GM18909 (cell line): ENCODE measurements around the gene ARID4B.

Experiments
- ATAC-seq: cut with Tn5 transposase; IDR thresholded peaks from one replicate; pipeline ENCODE4 v1.9.1; 2021; ENCODE audit warnings: mild to moderate bottlenecking; ENCODE audit not compliant: unreplicated experiment, poor library complexity

The ARID4B gene

DNA sequence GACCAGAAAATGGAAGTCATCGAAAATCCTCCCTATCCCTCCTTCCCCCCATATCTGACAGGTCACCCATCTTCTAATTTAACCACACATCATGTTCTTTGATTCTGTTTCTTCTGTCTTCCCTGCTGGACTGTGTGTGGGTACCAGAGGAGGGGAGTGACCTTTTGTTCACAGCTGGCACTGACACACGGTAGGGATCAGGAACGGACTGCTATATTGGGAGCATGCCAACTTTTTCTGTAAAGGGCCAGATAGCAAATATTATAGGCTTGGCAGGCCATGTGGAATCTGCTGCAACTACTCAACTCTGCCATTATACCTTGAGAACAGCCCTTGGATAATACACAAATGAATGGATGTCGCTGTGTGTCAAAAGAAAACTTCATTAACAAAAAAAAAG is 191.9 kb downstream of the ARID4B start:
- ATAC-seq, result no peak

DNA sequence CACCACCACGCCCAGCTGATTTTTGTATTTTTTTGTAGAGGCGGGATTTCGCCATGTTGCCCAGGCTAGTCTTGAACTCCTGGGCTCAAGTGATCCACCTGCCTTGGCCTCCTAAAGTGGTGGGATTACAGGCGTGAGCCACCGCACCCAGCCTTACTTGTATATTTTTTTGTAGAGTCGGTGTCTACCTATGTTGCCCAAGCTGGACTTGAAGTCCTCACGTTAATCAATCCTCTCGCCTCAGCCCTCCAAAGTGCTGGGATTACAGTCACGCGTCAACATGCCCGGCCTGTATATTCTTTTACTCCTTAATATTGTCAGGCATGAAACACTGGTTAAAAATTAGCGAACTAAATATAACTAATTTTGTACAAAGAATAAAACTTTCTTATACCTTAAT is 193.8 kb downstream of the ARID4B start:
- ATAC-seq, result no peak

DNA sequence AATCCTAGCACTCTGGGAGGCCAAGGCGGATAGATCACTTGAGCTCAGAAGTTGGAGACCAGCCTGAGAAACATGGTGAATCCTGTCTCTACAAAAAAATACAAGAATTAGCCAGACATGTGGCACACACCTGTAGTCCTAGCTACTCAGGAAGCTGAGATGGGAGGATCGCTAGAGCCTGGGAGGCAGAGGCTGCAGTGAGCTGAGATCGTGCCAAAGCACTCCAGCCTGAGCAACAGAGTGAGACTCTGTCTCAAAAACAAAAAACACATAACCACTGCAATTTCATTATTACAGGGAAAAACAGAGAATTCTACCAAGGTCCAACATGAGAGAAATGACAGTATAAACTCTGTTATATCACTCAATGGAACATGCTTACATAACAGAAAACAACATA is 194.9 kb downstream of the ARID4B start:
- ATAC-seq, result no peak

DNA sequence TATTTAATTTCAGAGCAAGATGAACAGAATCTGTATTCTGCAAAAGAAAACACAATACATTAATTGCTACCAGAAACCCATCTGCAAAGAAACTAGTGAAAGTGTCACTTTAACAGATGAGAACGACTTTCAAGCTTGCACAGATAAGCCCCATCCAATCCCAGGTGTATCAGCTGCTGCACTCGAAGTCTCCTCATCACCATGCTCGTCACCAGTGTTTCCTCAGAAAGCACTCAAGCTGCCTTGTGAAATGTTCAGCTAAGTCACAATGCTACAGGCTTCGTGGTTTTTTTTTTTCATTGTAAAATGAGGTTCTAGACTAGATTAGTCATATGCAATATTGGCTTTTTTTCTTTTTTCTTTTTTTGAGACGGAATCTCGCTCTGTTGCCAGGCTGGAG is 196.0 kb downstream of the ARID4B start:
- no peak for ATAC-seq

DNA sequence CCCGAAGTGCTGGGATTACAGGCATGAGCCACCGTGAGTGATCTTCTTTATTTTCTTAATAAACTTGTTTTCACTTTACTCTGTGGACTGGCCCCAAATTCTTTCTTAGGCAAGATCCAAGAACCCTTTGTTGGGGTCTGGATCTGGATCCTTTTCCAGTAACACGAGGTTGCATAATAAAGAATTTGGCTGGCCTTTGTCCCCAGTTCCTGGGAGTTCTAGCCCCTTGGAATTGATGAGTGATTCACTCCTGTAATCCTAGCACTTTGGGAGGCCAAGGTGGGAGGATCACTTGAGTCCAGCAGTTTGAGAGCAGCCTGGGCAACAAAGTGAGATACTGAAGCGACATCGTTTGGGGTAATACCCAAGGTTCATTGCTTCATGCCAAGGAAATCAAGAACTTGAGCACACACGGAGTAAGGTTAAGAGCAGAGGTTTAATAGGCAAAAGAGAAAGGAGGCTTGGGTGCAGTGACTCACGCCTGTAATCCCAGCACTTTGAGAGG is 197.2 kb downstream of the ARID4B start:
- no peak for ATAC-seq

DNA sequence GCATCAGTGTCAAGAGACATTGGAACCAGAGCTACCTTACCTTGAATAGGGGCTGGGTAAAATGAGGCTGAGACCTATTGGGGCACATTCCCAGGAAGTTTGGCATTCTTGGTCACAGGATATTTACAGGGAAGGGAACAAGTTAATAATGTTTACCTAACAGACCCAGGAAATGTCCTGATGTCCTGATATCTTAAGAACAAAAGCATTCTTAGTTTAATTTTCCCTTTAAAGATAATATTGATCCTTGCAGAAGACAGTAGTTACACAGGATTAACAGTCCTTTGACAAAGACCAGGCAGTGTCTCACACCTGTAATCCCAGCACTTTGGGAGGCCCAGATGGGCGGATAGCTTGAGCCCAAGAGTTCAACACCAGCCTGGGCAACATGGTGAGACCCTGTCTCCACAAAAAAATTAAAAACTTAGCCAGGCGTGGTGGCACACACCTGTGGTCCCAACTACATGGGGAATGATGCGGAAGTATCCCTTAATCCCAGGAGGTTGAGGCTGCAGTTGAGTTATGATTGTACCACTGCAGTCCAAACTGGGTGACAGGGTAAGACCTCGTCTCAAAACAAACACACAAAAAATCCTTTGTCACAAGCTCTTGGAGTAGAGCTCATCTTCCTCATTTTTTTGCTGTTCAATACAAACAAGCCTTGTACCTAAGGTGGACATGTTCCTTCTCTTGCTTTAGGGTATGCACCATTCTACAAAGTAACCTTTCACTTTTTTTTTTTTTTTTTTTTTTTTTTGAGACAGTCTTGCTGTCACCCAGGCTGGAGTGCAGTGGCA is 198.0 kb downstream of the ARID4B start:
- no peak for ATAC-seq

DNA sequence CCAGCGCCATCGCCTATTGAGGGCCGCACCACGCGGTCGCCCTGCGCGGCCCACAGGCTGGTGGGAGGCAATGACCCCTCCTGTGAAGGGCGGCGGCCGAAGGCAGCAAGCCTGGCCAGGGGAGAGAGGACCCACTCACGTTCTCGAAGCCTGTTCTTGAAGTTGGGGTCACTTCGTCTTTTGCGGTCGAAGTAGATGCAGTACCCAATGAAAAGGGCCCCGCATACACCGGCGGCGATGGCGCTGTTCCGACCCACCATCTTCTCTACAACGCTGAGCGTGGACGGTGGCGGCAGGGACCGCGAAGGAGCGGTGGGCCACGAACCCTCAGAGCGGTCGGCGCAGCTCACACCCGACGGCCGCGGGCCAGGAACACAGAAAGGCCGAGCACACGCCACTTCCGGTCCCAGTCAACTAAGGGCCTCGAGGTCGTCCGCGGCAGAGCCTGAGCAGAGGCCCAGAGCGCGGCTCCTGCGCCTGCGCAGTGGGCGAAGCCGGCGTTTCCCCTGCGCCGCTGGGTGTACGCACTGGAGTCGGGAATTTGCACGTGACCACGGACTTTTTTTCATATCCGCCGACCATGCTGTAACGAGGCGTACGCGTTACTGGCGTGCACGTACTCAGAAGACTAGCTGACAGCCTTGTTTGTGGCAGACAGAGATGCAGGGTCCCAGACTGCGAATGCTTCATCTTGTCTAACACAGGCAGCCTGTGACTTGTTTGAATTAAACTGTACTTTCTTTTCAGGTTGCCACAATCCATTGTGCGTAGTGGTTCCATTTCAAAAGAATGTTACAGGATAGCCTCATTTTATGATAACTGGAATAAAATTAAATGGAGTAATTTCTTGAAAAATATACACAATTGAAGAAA is 199.3 kb downstream of the ARID4B start, which contains the start of gene TOMM20:
TOMM20 (minus strand) TSS at position 382 of the 873 bp plus-strand sequence; CDS start at position 260, 122 bp downstream.
- peak; percentile 96 for ATAC-seq

DNA sequence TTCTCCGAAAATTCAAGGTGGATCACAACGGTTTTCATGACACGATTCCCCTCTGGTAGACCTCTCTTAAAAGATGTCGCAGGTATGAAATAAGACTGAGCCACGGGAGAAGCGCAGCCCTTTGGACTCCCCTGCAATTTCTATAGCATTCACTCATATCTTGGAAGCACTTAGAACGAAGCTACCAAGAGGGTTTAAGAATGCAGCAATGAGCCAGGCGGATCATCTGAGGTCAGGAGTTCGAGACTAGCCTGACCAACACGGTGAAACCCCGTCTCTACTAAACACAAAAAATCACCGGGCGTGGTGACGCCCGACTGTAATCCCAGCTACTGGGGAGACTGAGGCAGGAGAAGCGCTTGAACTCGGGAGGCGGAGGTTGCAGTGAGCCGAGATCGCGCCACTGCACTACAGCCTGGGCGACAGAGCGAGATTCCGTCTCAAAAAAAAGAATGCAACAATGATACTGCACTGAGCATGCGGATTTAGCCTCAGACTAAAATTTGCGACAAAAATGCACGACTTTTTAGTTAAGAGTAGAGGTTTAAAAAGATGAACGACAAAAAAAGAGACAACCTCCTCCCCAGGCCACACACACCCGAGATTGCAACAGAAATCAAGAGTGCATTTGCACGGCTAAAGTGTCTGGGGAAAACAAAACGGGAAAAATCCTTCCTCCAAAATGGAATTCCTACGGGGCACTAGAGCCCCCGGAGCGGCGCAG is 200.1 kb downstream of the ARID4B start:
- no peak for ATAC-seq

DNA sequence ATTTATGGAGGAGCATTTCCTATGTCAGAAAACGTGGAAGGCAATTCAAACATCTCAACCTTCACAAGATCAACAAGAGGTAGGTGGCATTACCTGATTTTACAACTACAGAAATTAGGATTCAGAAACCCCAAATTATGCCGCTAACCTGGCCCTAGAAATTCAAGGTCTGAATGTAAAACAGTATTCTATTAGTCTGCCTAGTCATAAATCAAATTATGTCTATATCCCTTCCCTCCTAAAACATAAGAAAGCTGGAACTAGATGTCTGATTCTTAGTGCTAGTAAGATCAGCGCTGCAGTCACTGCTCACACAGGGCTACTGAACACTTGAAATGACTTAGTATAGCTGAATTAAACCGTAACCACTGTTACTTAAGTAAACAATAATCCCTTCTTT is 200.8 kb downstream of the ARID4B start:
- ATAC-seq, result no peak

DNA sequence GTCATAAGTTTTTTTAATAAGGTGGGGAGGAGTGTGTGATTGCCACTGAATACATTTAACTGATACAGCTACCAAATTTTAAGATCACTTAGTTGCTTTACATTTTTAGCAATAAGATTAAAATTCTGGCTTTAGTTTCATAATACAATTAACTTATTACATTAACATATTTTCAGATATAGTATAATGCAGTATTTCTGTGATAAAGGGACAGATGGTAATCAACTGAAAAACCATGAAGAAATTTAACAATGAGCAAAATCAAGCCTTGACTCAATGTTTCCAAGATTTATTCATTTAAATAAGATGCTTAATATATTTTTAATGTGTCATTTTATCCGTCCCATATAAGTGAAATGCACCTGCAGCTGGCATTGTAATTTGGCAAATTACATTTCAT is 203.3 kb downstream of the ARID4B start:
- ATAC-seq, result no peak

DNA sequence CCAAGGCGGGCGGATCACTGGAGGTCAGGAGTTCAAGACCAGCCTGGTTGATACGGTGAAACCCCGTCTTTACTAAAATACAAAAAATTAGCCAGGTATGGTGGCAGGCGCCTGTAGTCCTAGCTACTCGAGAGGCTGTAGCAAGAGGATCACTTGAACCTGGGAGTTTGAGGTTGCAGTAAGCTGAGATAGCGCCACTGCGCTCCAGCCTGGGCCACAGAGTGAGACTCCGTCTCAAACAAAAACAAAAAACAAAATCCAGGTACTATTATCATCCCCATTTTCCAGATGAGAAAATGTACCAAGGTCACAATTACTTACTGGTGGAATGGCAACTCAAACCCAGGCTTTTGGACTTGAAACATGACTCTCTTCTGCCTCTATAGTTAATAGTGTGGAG is 203.9 kb downstream of the ARID4B start:
- ATAC-seq, result no peak

DNA sequence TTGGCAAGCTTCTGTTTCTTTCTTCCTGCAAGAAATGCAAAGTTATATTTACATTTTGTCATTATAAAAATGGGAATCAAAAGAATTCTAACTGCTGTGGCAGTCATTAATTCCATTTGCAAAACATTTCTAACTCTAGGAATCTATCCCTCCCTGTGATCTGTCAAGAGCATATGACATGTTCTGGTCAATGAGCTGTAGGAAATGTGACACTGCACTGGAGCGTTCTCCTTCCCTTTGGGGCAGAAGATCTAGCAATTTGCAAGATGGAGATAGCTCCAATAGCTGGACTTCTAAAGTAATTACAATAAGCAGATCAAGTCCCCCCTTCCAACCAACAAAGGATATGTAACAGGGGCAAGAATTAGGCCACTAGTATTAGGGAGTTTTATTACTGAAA is 205.6 kb downstream of the ARID4B start:
- no peak for ATAC-seq
